ENCODE data around the gene HDX.

GRCh38 chrX:84335121-84335520 lies 167.1 kb downstream of the HDX start:
- no peak for TF ChIP-seq POLR2AphosphoS5 (IDR thresholded peaks at IDR 0.05; ENCODE audit: low read depth, low read length)
- no peak for TF ChIP-seq POLR2A (IDR thresholded peaks at IDR 0.05; ENCODE audit: low read depth, low read length)
